Activated CD8-positive, alpha-beta T cell treated with anti-CD3 and anti-CD28 coated beads for 36 hours (primary cell): ENCODE data around the gene SART3. TPM values are rescaled to one million over a fixed set of nuclear protein-coding genes. Genes with fewer than 3 reads are reported as not detected.

Experiments used
- ATAC-seq: fragments of 200-7000 bp; cut with Tn5 transposase; one replicate; pipeline ENCODE4 v1.10.0; 2021; ENCODE audit warnings: mild to moderate bottlenecking, moderate library complexity
- CTCF ChIA-PET: fragments of 350-600 bp; sonication (Branson Sonifier 250); formaldehyde crosslinking; loops from one replicate; lab custom pipeline; 2021; ENCODE audit warnings: antibody characterized with exemption; lab: Charles Lee
- POLR2A ChIA-PET: fragments of 350-600 bp; sonication (Branson Sonifier 250); formaldehyde crosslinking; loops from one replicate; lab custom pipeline; 2021; ENCODE audit warnings: antibody characterized with exemption; lab: Charles Lee
- DNase-seq: peaks from one replicate; pipeline ENCODE4 v3.0.0-alpha.2; 2020
- H3K27ac Mint-ChIP-seq: one replicate; pipeline ENCODE4 v1.8.0; 2021; ENCODE audit warnings: mild to moderate bottlenecking, mixed read lengths
- H3K27me3 Mint-ChIP-seq: one replicate; pipeline ENCODE4 v1.8.0; 2021; ENCODE audit warnings: mixed read lengths
- H3K36me3 Mint-ChIP-seq: one replicate; pipeline ENCODE4 v1.8.0; 2021; ENCODE audit warnings: low read depth, mixed read lengths
- H3K4me1 Mint-ChIP-seq: one replicate; pipeline ENCODE4 v1.8.0; 2021; ENCODE audit warnings: low read depth, mixed read lengths
- H3K4me3 Mint-ChIP-seq: one replicate; pipeline ENCODE4 v1.8.0; 2021; ENCODE audit warnings: mild to moderate bottlenecking, moderate library complexity, mixed read lengths
- H3K9me3 Mint-ChIP-seq: one replicate; pipeline ENCODE4 v1.8.0; 2021; ENCODE audit warnings: mixed read lengths
- intact Hi-C: fragments of 100-400 bp; cut with micrococcal nuclease; formaldehyde crosslinking; loops from one replicate; pipeline ENCODE4 v1.10.0; 2022
- total RNA-seq, 2 experiments: library from RNA; stranded (reverse); gene quantifications; one replicate each; pipeline ENCODE4 v1.2.3, GENCODE V29; 2021
- TF ChIP-seq, protein P1 (sequence below): fragments of 200-600 bp; IDR thresholded peaks from one replicate; pipeline ENCODE4 v1.8.0; 2022; ENCODE audit warnings: antibody characterized with exemption, mild to moderate bottlenecking

SART3 gene
- total RNA-seq, 2 experiments from 2014 or later, result 80.1 to 81.4 TPM

DNA sequence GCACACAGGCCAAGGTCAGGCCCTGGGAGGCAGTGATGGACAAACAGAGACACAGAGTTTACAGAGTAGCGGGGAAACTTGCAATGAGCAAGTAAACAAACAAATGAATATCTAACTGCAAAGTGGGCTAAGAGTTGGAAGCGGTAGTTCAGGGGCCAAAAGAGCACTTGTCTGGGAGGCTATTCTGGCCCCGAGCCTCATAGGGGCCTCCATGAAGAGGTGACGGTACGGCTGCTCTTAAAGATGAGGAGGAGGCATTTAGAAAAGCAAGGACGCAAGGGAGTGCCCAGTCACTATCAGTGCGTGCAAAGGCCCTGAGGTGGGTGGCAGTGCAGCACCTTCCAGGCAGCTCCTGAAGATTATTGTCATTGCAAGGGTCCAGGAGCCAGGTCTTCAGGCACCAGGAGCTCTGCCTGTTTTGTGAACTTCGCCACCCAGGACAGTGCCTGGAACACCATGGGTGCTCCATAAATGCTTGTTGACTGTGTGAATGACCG is 41.3 kb upstream of the SART3 start:
- Mint-ChIP-seq H3K36me3 (peaks cover 2% of the 10 kb centered on the region), H3K27ac (no peak overlapping the region), H3K4me1 (no peaks in the 10 kb centered on the region), H3K9me3 (no peaks in the 10 kb centered on the region), H3K27me3 (peaks cover 1% of the 10 kb centered on the region), H3K4me3 (no peak overlapping the region)
- DNase-seq (no peak), ATAC-seq (no peak)
- POLR2A ChIA-PET, result no interaction called here
- TF ChIP-seq, protein P1, sequence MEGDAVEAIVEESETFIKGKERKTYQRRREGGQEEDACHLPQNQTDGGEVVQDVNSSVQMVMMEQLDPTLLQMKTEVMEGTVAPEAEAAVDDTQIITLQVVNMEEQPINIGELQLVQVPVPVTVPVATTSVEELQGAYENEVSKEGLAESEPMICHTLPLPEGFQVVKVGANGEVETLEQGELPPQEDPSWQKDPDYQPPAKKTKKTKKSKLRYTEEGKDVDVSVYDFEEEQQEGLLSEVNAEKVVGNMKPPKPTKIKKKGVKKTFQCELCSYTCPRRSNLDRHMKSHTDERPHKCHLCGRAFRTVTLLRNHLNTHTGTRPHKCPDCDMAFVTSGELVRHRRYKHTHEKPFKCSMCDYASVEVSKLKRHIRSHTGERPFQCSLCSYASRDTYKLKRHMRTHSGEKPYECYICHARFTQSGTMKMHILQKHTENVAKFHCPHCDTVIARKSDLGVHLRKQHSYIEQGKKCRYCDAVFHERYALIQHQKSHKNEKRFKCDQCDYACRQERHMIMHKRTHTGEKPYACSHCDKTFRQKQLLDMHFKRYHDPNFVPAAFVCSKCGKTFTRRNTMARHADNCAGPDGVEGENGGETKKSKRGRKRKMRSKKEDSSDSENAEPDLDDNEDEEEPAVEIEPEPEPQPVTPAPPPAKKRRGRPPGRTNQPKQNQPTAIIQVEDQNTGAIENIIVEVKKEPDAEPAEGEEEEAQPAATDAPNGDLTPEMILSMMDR, result no peak
- CTCF ChIA-PET, result no interaction called here
- intact Hi-C loops, result no loop called here

DNA sequence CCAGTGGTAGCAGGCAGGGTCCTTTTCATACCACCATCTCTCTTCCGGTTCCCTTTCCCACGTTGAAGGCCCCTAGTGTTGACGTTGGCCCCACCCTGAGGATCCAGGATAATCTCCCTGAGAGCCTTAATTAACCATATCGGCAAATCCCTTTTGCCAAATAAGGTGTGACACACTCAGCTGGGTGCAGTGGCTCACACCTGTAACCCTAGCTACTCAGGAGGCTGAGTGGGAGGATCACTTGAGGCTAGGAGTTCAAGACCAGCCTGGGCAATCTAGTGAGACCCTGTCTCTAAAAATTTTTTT is 39.7 kb upstream of the SART3 start:
- H3K36me3 Mint-ChIP-seq, result peaks cover 2% of the 10 kb centered on the region
- no peak overlapping the region for H3K4me3 Mint-ChIP-seq
- no peak overlapping the region for H3K27ac Mint-ChIP-seq
- intact Hi-C loops, result no loop called here
- ChIA-PET CTCF (interaction anchor here (0.7 to 2.5 kb wide), 2 partner anchors 12 to 16 kb away, joined by 3 to 10 read pairs; no protein-coding TSS in a partner anchor), POLR2A (interaction anchor here (1.3 kb wide), 1 partner anchor 9 kb away, joined by 3 read pairs; no protein-coding TSS in a partner anchor)
- H3K9me3 Mint-ChIP-seq, result no peaks in the 10 kb centered on the region
- DNase-seq (no peak), ATAC-seq (no peak)
- H3K27me3 Mint-ChIP-seq, result peaks cover 1% of the 10 kb centered on the region
- H3K4me1 Mint-ChIP-seq, result no peaks in the 10 kb centered on the region
- TF ChIP-seq, protein P1, result no peak

DNA sequence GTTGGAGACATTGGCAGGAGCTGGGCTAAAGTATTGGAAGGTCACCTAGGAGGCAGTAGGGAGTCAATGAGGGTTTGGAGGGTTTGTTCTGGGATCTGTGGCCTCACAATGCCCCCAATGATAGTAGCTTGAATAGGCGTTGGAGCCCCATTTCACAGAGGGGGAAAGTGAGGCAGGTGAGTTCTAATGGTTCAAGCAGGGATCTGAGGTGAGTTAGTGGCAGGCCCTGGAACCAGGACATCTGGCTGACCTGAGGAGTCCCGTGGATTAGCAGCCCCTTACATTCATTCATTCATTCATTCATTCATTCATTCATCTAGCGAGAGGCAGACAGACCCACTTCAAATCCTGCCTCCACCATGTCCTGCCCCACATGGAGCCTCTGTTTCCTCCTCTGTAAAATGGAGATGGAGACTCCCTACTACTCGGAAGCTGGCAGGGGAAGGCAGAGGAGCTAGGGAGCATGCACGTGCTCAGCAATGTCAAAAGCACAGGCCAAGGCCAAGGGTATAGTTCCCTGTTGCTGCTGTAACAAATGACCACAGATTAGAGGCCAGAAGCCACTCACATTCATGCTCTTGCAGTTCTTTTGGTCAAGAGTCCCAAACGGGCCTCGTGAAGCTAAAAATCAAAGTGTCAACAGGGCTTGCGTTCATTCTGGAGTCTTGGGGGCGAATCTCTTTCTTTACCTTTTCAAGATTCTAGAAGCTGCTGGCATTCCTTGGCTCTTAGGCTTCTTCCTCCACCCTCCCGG is 39.2 kb upstream of the SART3 start:
- H3K9me3 Mint-ChIP-seq, result no peaks in the 10 kb centered on the region
- H3K27me3 Mint-ChIP-seq, result no peaks in the 10 kb centered on the region
- ChIA-PET POLR2A (interaction anchor here (1.3 kb wide), 1 partner anchor 9 kb away, joined by 3 read pairs; no protein-coding TSS in a partner anchor), CTCF (interaction anchor here (0.7 to 2.5 kb wide), 2 partner anchors 12 to 17 kb away, joined by 3 to 10 read pairs; no protein-coding TSS in a partner anchor)
- ATAC-seq (no peak), DNase-seq (no peak)
- no peak overlapping the region for H3K4me3 Mint-ChIP-seq
- intact Hi-C loops, result no loop called here
- H3K36me3 Mint-ChIP-seq, result no peaks in the 10 kb centered on the region
- TF ChIP-seq, protein P1, result no peak
- H3K4me1 Mint-ChIP-seq, result no peaks in the 10 kb centered on the region
- H3K27ac Mint-ChIP-seq, result no peak overlapping the region

DNA sequence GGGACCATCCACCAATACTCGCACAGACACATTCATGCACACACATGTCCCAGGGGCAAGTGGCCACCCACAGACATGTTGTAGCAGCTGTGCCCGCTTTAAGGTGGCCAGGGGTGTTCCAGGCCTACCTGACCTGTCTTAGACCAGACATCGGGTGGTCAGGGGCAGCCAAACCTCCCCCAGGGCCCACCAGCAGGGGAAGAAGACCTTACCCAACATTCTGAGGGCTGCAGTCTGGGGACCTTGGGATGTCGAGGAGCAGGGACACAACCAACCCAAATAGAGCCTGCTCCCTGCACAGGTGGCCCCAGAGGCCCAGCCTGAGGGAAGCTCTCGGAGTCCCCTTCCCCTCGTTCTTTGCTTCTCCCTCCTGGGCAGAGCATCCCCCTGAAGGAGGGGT is 38.6 kb upstream of the SART3 start:
- Mint-ChIP-seq H3K4me1 (no peaks in the 10 kb centered on the region), H3K9me3 (no peaks in the 10 kb centered on the region), H3K27ac (no peak overlapping the region), H3K4me3 (no peak overlapping the region), H3K27me3 (no peaks in the 10 kb centered on the region), H3K36me3 (no peaks in the 10 kb centered on the region)
- DNase-seq (no peak), ATAC-seq (no peak)
- ChIA-PET CTCF (interaction anchor here (2.5 kb wide), 1 partner anchor 18 kb away, joined by 10 read pairs; no protein-coding TSS in a partner anchor), POLR2A (no interaction called here)
- TF ChIP-seq, protein P1, result no peak
- intact Hi-C loops, result no loop called here
